ENCODE data around the gene TMEM184B.

The TMEM184B gene

DNA sequence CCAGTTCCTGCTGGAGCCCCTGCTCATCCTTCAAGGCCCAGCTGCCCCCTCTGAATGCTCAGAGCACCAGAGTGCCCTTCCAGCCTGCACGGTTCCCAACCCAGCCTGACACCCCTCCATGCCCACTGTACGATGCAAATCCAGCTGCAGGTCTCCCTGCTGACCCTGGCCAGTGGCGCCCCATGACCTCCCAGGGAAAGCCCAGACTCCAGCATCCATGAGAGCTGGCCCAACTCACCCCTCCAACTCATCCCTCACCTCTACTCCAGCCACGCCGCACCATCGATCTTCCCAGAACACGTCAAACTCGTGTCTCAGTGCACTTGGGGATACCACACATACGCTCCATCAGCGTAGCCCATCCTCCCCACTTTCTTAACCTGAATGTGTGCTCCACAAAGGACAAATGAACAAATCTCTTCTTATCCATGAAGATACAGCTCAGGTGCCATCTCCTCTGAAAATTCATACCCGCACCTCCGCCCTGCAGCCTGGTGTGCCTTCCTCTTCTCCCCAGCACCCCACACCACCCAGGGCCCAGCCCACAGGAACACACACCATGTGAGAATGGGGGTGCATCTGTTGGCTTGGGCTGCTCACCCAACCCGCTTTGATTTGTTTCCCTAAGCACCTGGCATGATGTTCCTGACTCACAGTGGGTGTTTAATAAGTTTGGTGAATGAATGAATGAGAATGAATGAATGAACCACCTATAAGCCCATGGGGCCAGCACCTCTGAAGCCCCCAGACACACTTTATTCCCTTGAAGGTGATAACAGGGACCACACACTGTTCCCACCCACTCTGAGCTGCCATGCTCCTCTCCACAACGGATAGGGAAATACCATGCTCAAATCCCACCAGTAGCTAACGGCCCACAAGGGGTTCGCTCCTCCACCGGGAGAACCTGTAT is 97.3 kb downstream of the TMEM184B start:
- DNase-seq = no peak

- no peak for DNase-seq
These were observed 98.2 kb downstream of the TMEM184B start for GRCh38 chr22:38174626-38175025.

DNA sequence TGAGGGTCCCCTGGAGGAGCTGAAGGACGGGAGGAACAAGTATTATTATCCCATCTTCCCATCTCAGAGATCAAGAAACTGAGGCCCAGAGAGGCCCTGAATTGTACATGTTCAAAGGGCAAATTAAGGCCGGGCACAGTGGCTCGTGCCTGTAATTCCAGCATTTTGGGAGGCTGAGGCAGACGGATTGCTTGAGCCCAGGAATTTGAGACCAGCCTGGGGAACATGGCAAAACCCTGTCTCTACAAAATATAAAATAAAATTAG is 99.2 kb downstream of the TMEM184B start:
- DNase-seq = no peak

DNA sequence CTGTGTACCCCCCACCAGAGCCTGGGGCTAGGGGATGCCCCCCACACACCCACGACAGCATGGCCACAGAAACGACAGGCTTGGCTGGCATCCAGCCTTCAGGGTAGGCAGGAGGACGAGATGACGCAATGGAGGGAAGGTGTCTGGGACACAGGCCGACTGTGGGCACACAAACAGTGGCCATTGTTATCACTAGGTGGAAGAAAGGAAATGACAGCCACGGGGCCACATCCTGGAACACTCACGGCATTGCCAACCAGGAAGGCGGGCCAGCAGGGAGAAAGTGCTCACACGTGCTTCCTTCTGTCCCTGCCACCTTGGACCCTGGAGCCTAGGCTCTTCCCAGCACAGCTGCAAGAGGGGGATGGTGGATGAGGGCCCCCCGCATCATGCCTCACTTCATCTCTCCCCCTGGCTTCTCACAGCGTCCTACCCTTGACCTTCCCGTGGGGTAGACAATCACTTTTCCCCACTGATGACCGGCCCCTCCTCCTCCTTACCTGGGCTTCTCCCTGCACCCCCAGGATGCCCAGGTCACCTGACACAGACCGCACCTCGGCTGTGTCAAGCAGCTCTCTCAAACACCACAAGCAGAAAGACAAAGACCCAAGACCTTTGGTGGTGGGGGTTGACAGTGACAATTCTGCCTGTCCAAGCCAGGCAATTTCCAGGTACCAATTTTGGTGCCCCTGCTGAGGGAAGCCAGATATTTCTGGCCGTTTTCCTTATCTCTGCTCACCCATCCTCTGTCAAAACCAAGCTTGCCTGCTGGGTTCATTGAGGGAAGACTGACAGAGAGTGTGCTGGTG is 99.8 kb downstream of the TMEM184B start:
- DNase-seq = peak; percentile 31

- no peak for DNase-seq
These were observed 100.6 kb downstream of the TMEM184B start for GRCh38 chr22:38171927-38172831.

DNA sequence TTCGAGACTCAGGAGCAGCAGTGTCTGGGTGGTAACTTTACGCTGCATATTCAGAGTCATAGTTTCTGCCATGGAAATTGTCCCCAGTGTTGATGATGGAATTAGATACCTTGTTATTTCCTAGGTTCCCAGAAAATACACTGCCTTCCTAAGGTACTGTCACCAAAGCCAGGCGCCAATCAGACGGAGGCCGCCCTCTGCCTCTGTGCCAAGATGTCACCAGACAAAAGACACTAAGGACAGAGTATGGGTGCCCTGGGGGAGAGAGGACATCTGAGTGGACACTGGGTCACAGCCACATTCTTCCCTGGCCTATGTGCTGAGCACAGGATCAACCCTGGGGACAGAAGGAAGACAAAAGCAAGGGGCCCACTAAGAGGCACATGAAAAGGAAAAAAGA is 102.3 kb downstream of the TMEM184B start:
- DNase-seq = no peak

All from NCI-H774 (cell line).